Retinal pigment epithelial cell (primary cell): ENCODE measurements around the gene CGB1.
"Not testable (repeated sequence)": the region's sequence is repeated elsewhere in the genome, so short reads cannot be mapped to it uniquely, and the experiment has no call there.

ENCODE experiments used
- DNase-seq: peaks from one replicate; pipeline ENCODE4 v3.0.0-alpha.2; 2010; ENCODE audit warnings: low read depth
- H3K4me3 ChIP-seq: 2 replicates; pipeline ENCODE4 v1.5.1; 2011; ENCODE audit warnings: mild to moderate bottlenecking, low read length, control low read depth, moderate library complexity
- TF ChIP-seq, protein P1 (sequence below): conservative IDR thresholded peaks from 2 replicates; pipeline ENCODE4 v1.5.1; 2011; ENCODE audit warnings: low read depth, low read length, control low read depth, inconsistent platforms

CGB1 gene

DNA sequence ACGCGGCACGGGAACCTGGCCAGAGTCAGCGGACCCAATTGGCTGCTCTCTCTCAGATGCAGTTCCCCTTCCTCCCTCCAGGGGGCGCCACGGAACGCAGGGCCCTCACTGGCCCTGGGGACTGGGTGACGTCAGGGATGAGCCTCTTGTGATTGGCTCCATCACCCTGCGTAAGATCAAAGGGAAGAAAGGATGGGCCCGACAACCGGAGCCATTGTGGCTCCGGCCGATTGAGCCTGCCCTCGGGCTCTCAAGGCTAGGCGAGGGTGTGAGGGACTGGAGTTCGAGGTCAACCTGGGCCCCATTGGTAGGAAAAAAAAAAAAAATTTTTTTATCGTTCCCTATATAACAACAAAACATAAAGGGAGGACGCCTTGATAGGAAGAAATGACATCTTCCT lies at the start of gene CGB1:
Gene CGB1, minus strand, starts transcription at position 81 of the 400 bp plus-strand sequence. CDS start 184 bp downstream, outside the sequence.
- not testable (repeated sequence) for H3K4me3 ChIP-seq, DNase-seq
- TF ChIP-seq, protein P1, sequence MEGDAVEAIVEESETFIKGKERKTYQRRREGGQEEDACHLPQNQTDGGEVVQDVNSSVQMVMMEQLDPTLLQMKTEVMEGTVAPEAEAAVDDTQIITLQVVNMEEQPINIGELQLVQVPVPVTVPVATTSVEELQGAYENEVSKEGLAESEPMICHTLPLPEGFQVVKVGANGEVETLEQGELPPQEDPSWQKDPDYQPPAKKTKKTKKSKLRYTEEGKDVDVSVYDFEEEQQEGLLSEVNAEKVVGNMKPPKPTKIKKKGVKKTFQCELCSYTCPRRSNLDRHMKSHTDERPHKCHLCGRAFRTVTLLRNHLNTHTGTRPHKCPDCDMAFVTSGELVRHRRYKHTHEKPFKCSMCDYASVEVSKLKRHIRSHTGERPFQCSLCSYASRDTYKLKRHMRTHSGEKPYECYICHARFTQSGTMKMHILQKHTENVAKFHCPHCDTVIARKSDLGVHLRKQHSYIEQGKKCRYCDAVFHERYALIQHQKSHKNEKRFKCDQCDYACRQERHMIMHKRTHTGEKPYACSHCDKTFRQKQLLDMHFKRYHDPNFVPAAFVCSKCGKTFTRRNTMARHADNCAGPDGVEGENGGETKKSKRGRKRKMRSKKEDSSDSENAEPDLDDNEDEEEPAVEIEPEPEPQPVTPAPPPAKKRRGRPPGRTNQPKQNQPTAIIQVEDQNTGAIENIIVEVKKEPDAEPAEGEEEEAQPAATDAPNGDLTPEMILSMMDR, result peak; percentile 52

GRCh38 chr19:49086296-49086695 lies 49.6 kb upstream of the CGB1 start:
- TF ChIP-seq, protein P1, result no peak
- no peak for DNase-seq
- H3K4me3 ChIP-seq, result peak overlapping the region; percentile 92

DNA sequence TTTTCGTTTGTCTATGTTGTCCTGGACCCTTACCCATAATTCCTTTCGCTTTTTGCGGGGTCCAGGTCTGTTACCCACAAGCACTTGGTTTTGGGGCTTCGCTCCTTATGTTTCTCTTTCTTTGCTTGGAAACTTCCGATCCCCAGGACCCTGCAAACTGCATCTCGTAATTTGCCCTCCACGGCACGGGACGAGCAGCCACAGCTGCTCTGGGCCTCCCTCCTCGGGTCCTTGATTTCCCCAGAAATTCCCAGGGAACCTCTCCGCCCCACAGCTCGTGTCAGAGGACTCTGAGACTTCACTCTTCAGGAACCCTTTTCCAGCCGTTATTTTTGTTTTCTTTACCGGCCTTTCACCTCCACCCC lies 49.2 kb upstream of the CGB1 start:
- H3K4me3 ChIP-seq, result peak overlapping the region; percentile 92
- no peak for DNase-seq
- TF ChIP-seq, protein P1, result no peak

DNA sequence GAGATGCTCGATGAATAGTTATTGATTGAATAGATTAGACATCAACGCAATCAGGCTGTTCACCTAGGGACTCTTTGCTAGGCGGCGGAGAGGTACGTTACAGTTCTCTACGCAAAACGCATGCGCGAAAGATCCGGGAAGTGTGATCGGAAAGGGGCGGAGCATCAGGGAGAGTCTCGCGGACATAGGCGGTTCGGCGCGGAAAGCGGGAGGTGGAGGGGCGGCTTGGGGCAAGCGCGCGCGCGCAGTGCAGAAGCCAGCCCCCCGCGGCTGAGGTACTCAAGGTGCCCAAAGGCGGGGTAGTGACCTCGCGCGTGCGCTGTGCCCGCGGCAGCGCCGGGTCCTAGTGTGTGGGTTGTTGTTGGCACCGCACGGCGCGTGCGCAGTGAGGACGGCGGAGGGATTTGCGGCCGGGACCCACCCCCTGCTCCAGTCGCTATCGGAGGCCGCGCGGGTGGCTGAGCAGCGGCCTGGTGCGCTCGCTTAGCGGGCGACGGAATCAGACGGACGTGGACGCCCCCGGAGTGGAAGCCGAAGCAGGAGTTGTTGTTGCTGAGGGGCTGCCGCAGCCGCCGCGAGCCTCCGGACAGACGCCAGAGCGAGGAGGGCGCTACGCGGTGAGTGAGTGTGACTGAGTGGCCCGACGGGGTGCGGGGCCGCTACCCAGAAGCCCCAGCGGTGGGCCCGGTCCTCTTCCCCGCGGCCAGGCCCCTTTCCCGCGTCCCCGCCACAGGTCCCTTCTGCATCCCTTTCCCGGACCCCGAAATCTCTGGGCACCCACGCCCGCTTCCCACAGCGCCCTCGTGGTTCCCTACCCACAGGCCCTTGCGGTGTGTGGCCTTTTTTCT lies 48.5 kb upstream of the CGB1 start, which contains the start of gene SNRNP70:
Gene SNRNP70, plus strand, starts transcription at position 432 of the 848 bp plus-strand sequence. CDS start 964 bp downstream, outside the sequence.
- peak; percentile 98 for DNase-seq
- TF ChIP-seq, protein P1, result no peak
- peak within 1 kb of the TSS; percentile 92 for H3K4me3 ChIP-seq

DNA sequence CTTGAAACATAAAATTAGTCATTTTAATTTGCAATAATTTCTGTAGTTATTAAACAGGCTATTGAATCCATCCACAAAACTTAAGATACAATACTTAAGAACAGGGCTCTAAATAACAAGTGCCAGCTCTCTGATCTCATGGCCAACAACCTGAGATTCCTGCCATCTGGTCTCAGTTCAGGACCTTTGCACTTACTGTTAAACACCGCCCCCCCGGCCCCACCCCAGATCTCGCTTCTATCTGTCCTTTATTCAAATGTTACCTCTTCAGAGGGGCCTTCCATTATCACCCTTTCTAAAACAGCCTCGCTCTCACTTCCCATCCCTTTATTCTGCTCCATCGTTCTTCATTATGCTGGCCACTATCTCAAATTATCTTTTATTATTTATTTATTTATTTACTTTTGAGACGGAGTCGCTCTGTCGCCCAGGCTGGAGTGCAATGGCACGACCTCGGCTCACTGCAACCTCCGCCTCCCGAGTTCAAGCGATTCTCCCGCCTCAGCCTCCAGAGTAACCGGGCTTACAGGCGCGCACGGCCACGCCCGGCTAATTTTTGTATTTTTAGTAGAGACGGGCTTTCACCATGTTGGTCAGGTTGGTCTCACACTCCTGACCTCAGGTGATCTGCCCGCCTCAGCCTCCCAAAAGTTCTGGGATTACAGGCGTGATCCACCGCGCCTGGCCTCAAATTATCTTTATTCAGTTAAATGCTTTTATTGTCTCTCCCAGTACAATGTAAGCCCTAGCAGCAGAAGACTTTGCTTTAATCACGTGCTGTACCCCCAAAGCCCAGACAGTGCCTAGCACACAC lies 47.7 kb upstream of the CGB1 start:
- TF ChIP-seq, protein P1, result no peak
- peak overlapping the region; percentile 46 for H3K4me3 ChIP-seq
- no peak for DNase-seq

GRCh38 chr19:49081273-49081672 lies 44.6 kb upstream of the CGB1 start:
- TF ChIP-seq, protein P1, result no peak
- no peak for DNase-seq
- no peak overlapping the region for H3K4me3 ChIP-seq

DNA sequence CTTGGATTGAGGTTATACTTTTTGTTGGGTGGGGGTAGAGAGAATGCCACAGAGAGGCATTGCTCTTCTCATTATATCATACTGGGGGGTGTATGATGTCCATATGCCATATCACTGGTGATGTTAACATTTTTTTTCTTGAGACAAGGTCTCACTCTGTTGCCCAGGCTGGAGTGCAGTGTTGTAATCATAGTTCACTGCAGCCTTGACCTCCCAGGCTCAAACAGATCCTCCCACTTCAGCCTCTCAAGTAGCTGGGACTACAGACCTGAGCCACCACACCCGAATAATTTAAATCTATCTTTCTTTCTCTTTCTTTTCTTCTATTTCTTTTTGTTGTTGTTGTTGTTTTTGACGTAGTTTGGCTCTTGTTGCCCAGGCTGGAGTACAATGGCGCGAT lies 43.7 kb upstream of the CGB1 start:
- no peak overlapping the region for H3K4me3 ChIP-seq
- TF ChIP-seq, protein P1, result no peak
- DNase-seq, result no peak
